ENCODE measurements around the gene STEAP2.

STEAP2 gene

DNA sequence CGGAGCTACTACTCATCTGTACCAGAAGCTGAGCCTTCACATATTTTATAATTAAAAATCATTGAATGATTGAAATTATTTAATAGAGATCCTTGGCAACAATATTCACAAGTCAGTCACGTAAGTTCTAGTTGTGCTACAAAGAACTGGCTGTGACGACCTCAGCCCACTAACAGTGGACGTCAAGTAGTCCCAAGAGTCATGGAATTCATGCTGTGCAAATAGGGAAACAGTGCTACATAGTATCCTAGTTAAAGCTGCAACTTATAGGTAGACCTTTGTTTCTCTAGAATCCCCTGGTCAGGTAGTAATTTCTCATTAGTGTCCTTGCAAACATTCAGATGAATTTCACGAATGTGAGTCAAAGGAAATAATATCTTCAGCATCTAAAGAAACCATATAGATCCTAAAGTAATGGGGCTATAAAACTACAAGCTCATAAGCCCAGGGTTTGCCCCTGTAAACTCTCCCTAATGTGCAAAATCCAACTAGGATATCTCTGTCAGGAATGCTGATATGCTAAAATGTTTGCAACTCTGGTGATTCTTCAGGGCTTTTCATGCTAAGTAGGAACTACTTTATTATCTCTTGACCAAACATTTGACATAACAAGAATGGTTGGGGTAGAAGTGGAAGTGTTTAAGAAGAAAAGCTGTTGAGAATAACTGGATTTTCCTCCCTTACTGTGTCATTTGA, 64.6 kb downstream of the STEAP2 start:
- no peak for DNase-seq

Data from suppressor macrophage treated with lipopolysaccharide for 4 hours (primary cell).